ENCODE results near the gene VPS16. TPM values are rescaled to one million over a fixed set of nuclear protein-coding genes. Genes with fewer than 3 reads are reported as not detected.

The VPS16 gene
- total and polyA plus RNA-seq, 2 of the 8 experiments (the other 6 are each of a cell fraction or from before 2014, with no cell fraction given), result 23.8 to 25.9 TPM

DNA sequence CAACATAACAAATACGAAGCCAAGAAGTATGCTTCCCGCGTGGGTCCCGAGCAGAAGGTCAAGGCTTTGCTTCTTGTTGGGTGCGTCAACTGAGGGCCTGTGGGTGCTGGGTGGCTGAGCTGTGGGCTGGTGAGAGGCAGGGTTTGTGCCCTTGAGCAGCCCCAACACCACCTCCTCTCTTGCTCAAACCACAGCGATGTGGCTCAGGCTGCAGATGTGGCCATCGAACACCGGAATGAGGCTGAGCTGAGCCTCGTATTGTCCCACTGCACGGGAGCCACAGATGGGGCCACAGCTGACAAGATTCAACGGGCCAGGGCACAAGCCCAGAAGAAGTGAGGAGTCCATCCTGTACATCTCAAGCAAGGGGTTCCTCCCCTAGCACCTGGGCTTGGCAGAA lies 25.7 kb downstream of the VPS16 start:
- ChIA-PET CTCF (ENCODE audit: partially characterized antibody) (interaction anchor here (0.7 to 4.6 kb wide), 18 partner anchors 12 to 239 kb away, joined by 3 to 23 read pairs (median 4); no protein-coding TSS in a partner anchor), POLR2A (ENCODE audit: partially characterized antibody) (interaction anchor here (1.5 kb wide), 1 partner anchor 14 kb away, joined by 3 read pairs; no protein-coding TSS in a partner anchor)
- no peak overlapping the region for H2BK12ac ChIP-seq (ENCODE audit: low read depth, low read length)
- no peaks in the 10 kb centered on the region for H3K9me3 ChIP-seq (ENCODE audit: insufficient read depth in 2 of 2, low read depth in 1 of 2, low read length in 1 of 2)
- peaks cover 0 to 3% of the 10 kb centered on the region in 2 experiments for H4K20me1 ChIP-seq (replicated peaks in 1 of 2; ENCODE audit: control insufficient read depth in 1 of 2, insufficient read depth in 2 of 2, low read length in 2 of 2)
- DNase-seq (ENCODE audit: low read depth in 1 of 2, low spot score in 2 of 2), result no peak
- 0 out of 2 replicates have a peak overlapping the region, but pooled peaks have one; percentile 18 for H2BK20ac ChIP-seq (ENCODE audit: low read length)
- H3K4me1 ChIP-seq (replicated peaks in 1 of 4; ENCODE audit: control insufficient read depth in 3 of 4, insufficient read depth in 4 of 4, low read length in 3 of 4), result no peaks in the 10 kb centered on the region; a peak in 1 of 7 replicates
- no peaks in the 10 kb centered on the region; a peak in 1 of 8 replicates for H3K36me3 ChIP-seq (ENCODE audit: control insufficient read depth in 2 of 4, insufficient read depth in 4 of 4, low read length in 3 of 4)
- no peak overlapping the region for H2AFZ ChIP-seq (ENCODE audit: low read length)
- no peaks in the 10 kb centered on the region for H3K79me2 ChIP-seq (ENCODE audit: control insufficient read depth in 1 of 2, insufficient read depth in 2 of 2, low read length in 2 of 2)
- H4K91ac ChIP-seq (replicated peaks; ENCODE audit: insufficient read length, low read length), result no peak overlapping the region
- no peak overlapping the region for H3K23ac ChIP-seq (ENCODE audit: insufficient read length)
- no peak overlapping the region for H4K8ac ChIP-seq (ENCODE audit: extremely low read depth, insufficient read depth, low read length)
- FAIRE-seq, result no peak
- H3K4me3 ChIP-seq (ENCODE audit: extremely low read depth in 1 of 4, insufficient read depth in 2 of 4, low read depth in 3 of 4, low read length in 4 of 4), result no peak overlapping the region
- no peak overlapping the region for H2BK120ac ChIP-seq (replicated peaks; ENCODE audit: low read depth, low read length)
- no peak overlapping the region for H3K4me2 ChIP-seq (ENCODE audit: insufficient read depth in 1 of 2, low read depth in 2 of 2, low read length in 2 of 2)
- H3K4ac ChIP-seq (replicated peaks; ENCODE audit: insufficient read length, low read depth, low read length), result no peak overlapping the region
- H2BK15ac ChIP-seq (ENCODE audit: low read length), result no peak overlapping the region
- peaks cover 0 to 6% (median 4%) of the 10 kb centered on the region in 4 experiments; a peak in 4 of 7 replicates for H3K27me3 ChIP-seq (replicated peaks in 1 of 4; ENCODE audit: control insufficient read depth in 3 of 4, extremely low read depth in 1 of 4, insufficient read depth in 3 of 4, low read length in 3 of 4)
- 89% methylated on average over 11 of the region's 11 CpGs; no CpG with 5 or more reads in 1 of the 2 experiments for WGBS, 2 experiments (ENCODE audit: extremely low coverage in 1 of 2, insufficient coverage in 1 of 2, insufficient read length in 1 of 2, insufficient replicate concordance in 2 of 2, low coverage in 1 of 2, low lambda C conversion rate in 2 of 2, missing lambda C conversion rate in 1 of 2)
- H3K14ac ChIP-seq (ENCODE audit: insufficient read length), result no peak overlapping the region
- no peak overlapping the region for H3K27ac ChIP-seq (ENCODE audit: low read depth, low read length)
- H3K9ac ChIP-seq (replicated peaks in 1 of 4; ENCODE audit: extremely low read depth in 1 of 4, low read depth in 3 of 4, low read length in 3 of 4), result 0 out of 7 replicates have a peak overlapping the region, but pooled peaks of 1 of the 4 experiments have one; percentile 17
- H3K56ac ChIP-seq (replicated peaks; ENCODE audit: insufficient read length, low read depth, low read length), result no peak overlapping the region
- H2AK5ac ChIP-seq (ENCODE audit: low read depth, low read length), result no peak overlapping the region
- H4K5ac ChIP-seq (ENCODE audit: insufficient read length, low read depth, low read length), result no peak overlapping the region
- no peaks in the 10 kb centered on the region for H3K79me1 ChIP-seq (ENCODE audit: low read depth, low read length)
- no peak overlapping the region for H3K18ac ChIP-seq (ENCODE audit: extremely low read depth, low read length)
- H2BK5ac ChIP-seq (ENCODE audit: low read depth, low read length), result no peak overlapping the region
- H3K23me2 ChIP-seq (ENCODE audit: low read depth, low read length), result no peaks in the 10 kb centered on the region
- TF ChIP-seq SP1 (IDR thresholded peaks at IDR 0.05; ENCODE audit: low read depth, low read length) (no peak), GABPA (IDR thresholded peaks at IDR 0.05; ENCODE audit: borderline replicate concordance, insufficient read depth, low read length) (no peak), NRF1 (IDR thresholded peaks at IDR 0.05; ENCODE audit: low read depth, low read length) (no peak), SUZ12 (IDR thresholded peaks at IDR 0.05; ENCODE audit: low read length) (no peak), BACH1 (IDR thresholded peaks at IDR 0.05; ENCODE audit: low read length) (no peak), CHD1 (IDR thresholded peaks at IDR 0.05; ENCODE audit: low read depth, low read length) (no peak), TAF7 (optimal IDR thresholded peaks at IDR 0.05; ENCODE audit: borderline replicate concordance, low read depth, low read length) (no peak), POU5F1 (IDR thresholded peaks at IDR 0.05; ENCODE audit: low read depth, low read length) (no peak), RAD21 (IDR thresholded peaks at IDR 0.05 in 1 of 2, conservative IDR thresholded peaks at IDR 0.05 in 1 of 2; ENCODE audit: low read depth in 2 of 2, low read length in 2 of 2) (no peak), JUN (IDR thresholded peaks at IDR 0.05; ENCODE audit: low read depth, low read length) (no peak)
- TF ChIP-seq, protein P1, sequence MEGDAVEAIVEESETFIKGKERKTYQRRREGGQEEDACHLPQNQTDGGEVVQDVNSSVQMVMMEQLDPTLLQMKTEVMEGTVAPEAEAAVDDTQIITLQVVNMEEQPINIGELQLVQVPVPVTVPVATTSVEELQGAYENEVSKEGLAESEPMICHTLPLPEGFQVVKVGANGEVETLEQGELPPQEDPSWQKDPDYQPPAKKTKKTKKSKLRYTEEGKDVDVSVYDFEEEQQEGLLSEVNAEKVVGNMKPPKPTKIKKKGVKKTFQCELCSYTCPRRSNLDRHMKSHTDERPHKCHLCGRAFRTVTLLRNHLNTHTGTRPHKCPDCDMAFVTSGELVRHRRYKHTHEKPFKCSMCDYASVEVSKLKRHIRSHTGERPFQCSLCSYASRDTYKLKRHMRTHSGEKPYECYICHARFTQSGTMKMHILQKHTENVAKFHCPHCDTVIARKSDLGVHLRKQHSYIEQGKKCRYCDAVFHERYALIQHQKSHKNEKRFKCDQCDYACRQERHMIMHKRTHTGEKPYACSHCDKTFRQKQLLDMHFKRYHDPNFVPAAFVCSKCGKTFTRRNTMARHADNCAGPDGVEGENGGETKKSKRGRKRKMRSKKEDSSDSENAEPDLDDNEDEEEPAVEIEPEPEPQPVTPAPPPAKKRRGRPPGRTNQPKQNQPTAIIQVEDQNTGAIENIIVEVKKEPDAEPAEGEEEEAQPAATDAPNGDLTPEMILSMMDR (IDR thresholded peaks at IDR 0.05; ENCODE audit: control extremely low read depth in 1 of 3, insufficient read depth in 1 of 3, low read depth in 1 of 3, low read length in 3 of 3), result no peak
